H1 (cell line): Measurements from ENCODE around the gene LOXHD1. TPM values are rescaled to one million over a fixed set of nuclear protein-coding genes. Genes with fewer than 3 reads are reported as not detected.

Source experiments
- CTCF ChIA-PET: fragments of 300-600 bp; sonication (Branson Sonifier 250); formaldehyde crosslinking; loops from one replicate; lab custom pipeline; 2021; ENCODE audit not compliant: partially characterized antibody; lab: Charles Lee
- POLR2A ChIA-PET: fragments of 300-600 bp; sonication (Branson Sonifier 250); formaldehyde crosslinking; loops from one replicate; lab custom pipeline; 2021; ENCODE audit warnings: inconsistent platforms; ENCODE audit not compliant: partially characterized antibody; lab: Charles Lee
- DNase-seq, 2 experiments: peaks; one replicate each; pipeline versions ENCODE4 v3.0.0 to v3.0.0-alpha.2; 2010 to 2022; ENCODE audit warnings: low spot score in 2 of 2, low read depth in 1 of 2, mixed read lengths in 1 of 2
- FAIRE-seq: peaks from 2 replicates; lab custom pipeline; 2011; peaks lifted over from hg19 to GRCh38; lab: Jason Lieb, UNC
- H2AFZ ChIP-seq: 2 replicates; pipeline ENCODE4 v1.8.1; 2012; ENCODE audit warnings: low read length, inconsistent platforms
- H2AK5ac ChIP-seq: 2 replicates; pipeline ENCODE4 v1.6.1; 2013; ENCODE audit warnings: low read depth, low read length
- H2BK120ac ChIP-seq: replicated peaks from 2 replicates; pipeline ENCODE3; 2013; ENCODE audit warnings: low read depth, low read length, inconsistent platforms
- H2BK12ac ChIP-seq: 2 replicates; pipeline ENCODE4 v1.6.1; 2013; ENCODE audit warnings: low read depth, low read length
- H2BK15ac ChIP-seq: 2 replicates; pipeline ENCODE4 v1.6.1; 2013; ENCODE audit warnings: low read length
- H2BK20ac ChIP-seq: 2 replicates; pipeline ENCODE4 v1.6.1; 2013; ENCODE audit warnings: low read length
- H2BK5ac ChIP-seq: 2 replicates; pipeline ENCODE4 v1.6.1; 2013; ENCODE audit warnings: low read depth, low read length
- H3K14ac ChIP-seq: 2 replicates; pipeline ENCODE4 v1.6.1; 2013; ENCODE audit warnings: inconsistent platforms; ENCODE audit not compliant: insufficient read length
- H3K18ac ChIP-seq: 2 replicates; pipeline ENCODE4 v1.6.1; 2013; ENCODE audit warnings: low read length; ENCODE audit errors: extremely low read depth
- H3K23ac ChIP-seq: 2 replicates; pipeline ENCODE4 v1.6.1; 2013; ENCODE audit warnings: inconsistent platforms; ENCODE audit not compliant: insufficient read length
- H3K23me2 ChIP-seq: 2 replicates; pipeline ENCODE4 v1.6.1; 2013; ENCODE audit warnings: low read depth, low read length
- H3K27ac ChIP-seq: 2 replicates; pipeline ENCODE4 v1.6.1; 2011; ENCODE audit warnings: low read depth, low read length, inconsistent platforms
- H3K27me3 ChIP-seq, 4 experiments: replicated peaks in 1 of 4; 1 replicate in 1 of 4; 2 replicates in 3 of 4; pipeline versions ENCODE4 v1.6.1 to v1.8.1; 2011 to 2013; ENCODE audit warnings: low read length in 3 of 4, mild to moderate bottlenecking in 3 of 4, inconsistent platforms in 2 of 4, mixed read lengths in 2 of 4, moderate library complexity in 1 of 4; ENCODE audit not compliant: control insufficient read depth in 3 of 4, insufficient read depth in 3 of 4; ENCODE audit errors: extremely low read depth in 1 of 4
- H3K36me3 ChIP-seq, 4 experiments: 2 replicates each; pipeline versions ENCODE4 v1.6.1 to v1.8.1; 2011 to 2013; ENCODE audit warnings: mild to moderate bottlenecking in 4 of 4, low read length in 3 of 4, moderate library complexity in 2 of 4, control low read depth in 1 of 4, inconsistent platforms in 1 of 4; ENCODE audit not compliant: insufficient read depth in 4 of 4, control insufficient read depth in 2 of 4
- H3K4ac ChIP-seq: replicated peaks from 2 replicates; pipeline ENCODE3; 2013; ENCODE audit warnings: low read length, low read depth, mixed read lengths, inconsistent platforms; ENCODE audit not compliant: insufficient read length
- H3K4me1 ChIP-seq, 4 experiments: replicated peaks in 1 of 4; 1 replicate in 1 of 4; 2 replicates in 3 of 4; pipeline versions ENCODE4 v1.6.1 to v1.8.1; 2011 to 2013; ENCODE audit warnings: low read length in 3 of 4, inconsistent platforms in 2 of 4, mixed read lengths in 1 of 4; ENCODE audit not compliant: insufficient read depth in 4 of 4, control insufficient read depth in 3 of 4
- H3K4me2 ChIP-seq, 2 experiments: 2 replicates each; pipeline versions ENCODE4 v1.6.1 to v1.8.1; 2011 to 2013; ENCODE audit warnings: low read depth in 2 of 2, low read length in 2 of 2, control low read depth in 1 of 2, inconsistent platforms in 1 of 2, mild to moderate bottlenecking in 1 of 2; ENCODE audit not compliant: insufficient read depth in 1 of 2
- H3K4me3 ChIP-seq, 4 experiments: fragments of 200-600, 300-600 bp in 1 of 4; sonication (generic), shearing (Covaris generic), sonication (Bioruptor Twin) in 1 of 4; 2 replicates each; pipeline versions ENCODE4 v1.5.1 to v1.8.1; 2011 to 2016; ENCODE audit warnings: low read length in 4 of 4, low read depth in 3 of 4, control low read depth in 2 of 4, inconsistent platforms in 2 of 4, mild to moderate bottlenecking in 2 of 4, mixed read lengths in 1 of 4, moderate library complexity in 1 of 4; ENCODE audit not compliant: insufficient read depth in 2 of 4; ENCODE audit errors: extremely low read depth in 1 of 4
- H3K56ac ChIP-seq: replicated peaks from 2 replicates; pipeline ENCODE3; 2013; ENCODE audit warnings: low read depth, mild to moderate bottlenecking, mixed read lengths, low read length, inconsistent platforms; ENCODE audit not compliant: insufficient read length
- H3K79me1 ChIP-seq: 2 replicates; pipeline ENCODE4 v1.6.1; 2013; ENCODE audit warnings: low read depth, low read length, control low read depth
- H3K79me2 ChIP-seq, 2 experiments: 2 replicates each; pipeline versions ENCODE4 v1.6.1 to v1.8.1; 2012 to 2013; ENCODE audit warnings: low read length in 2 of 2, mild to moderate bottlenecking in 2 of 2, inconsistent platforms in 1 of 2; ENCODE audit not compliant: insufficient read depth in 2 of 2, control insufficient read depth in 1 of 2
- H3K9ac ChIP-seq, 4 experiments: replicated peaks in 1 of 4; 1 replicate in 1 of 4; 2 replicates in 3 of 4; pipeline versions ENCODE4 v1.6.1 to v1.8.1; 2011 to 2013; ENCODE audit warnings: low read depth in 3 of 4, low read length in 3 of 4, control low read depth in 2 of 4, mild to moderate bottlenecking in 2 of 4, moderate library complexity in 2 of 4, inconsistent platforms in 1 of 4; ENCODE audit errors: extremely low read depth in 1 of 4
- H3K9me3 ChIP-seq, 2 experiments: 2 replicates each; pipeline versions ENCODE4 v1.6.1 to v1.8.1; 2012 to 2013; ENCODE audit warnings: mild to moderate bottlenecking in 2 of 2, moderate library complexity in 2 of 2, control low read depth in 1 of 2, inconsistent platforms in 1 of 2, low read depth in 1 of 2, low read length in 1 of 2, mixed read lengths in 1 of 2; ENCODE audit not compliant: insufficient read depth in 2 of 2
- H4K20me1 ChIP-seq, 2 experiments: replicated peaks in 1 of 2; 2 replicates each; pipeline versions ENCODE3 to v1.8.1; 2011 to 2013; ENCODE audit warnings: inconsistent platforms in 2 of 2, low read length in 2 of 2, mild to moderate bottlenecking in 1 of 2; ENCODE audit not compliant: insufficient read depth in 2 of 2, control insufficient read depth in 1 of 2
- H4K5ac ChIP-seq: 2 replicates; pipeline ENCODE4 v1.6.1; 2013; ENCODE audit warnings: low read length, low read depth, mixed read lengths, inconsistent platforms; ENCODE audit not compliant: insufficient read length
- H4K8ac ChIP-seq: 2 replicates; pipeline ENCODE4 v1.8.0; 2013; ENCODE audit warnings: mild to moderate bottlenecking, moderate library complexity, low read length, inconsistent platforms; ENCODE audit not compliant: insufficient read depth; ENCODE audit errors: extremely low read depth
- H4K91ac ChIP-seq: replicated peaks from 2 replicates; pipeline ENCODE3; 2013; ENCODE audit warnings: low read length, mixed read lengths, inconsistent platforms; ENCODE audit not compliant: insufficient read length
- BACH1 ChIP-seq: IDR thresholded peaks from 2 replicates; pipeline ENCODE4 v1.6.1; 2012; ENCODE audit warnings: low read length, improper control_type of control experiment
- BRCA1 ChIP-seq: IDR thresholded peaks from 2 replicates; pipeline ENCODE4 v1.6.1; 2012; ENCODE audit warnings: low read depth, low read length, improper control_type of control experiment
- CHD1 ChIP-seq: IDR thresholded peaks from 2 replicates; pipeline ENCODE4 v1.6.1; 2012; ENCODE audit warnings: low read depth, low read length, improper control_type of control experiment
- GTF2F1 ChIP-seq: IDR thresholded peaks from 2 replicates; pipeline ENCODE4 v1.6.1; 2012; ENCODE audit warnings: low read depth, low read length, improper control_type of control experiment, borderline replicate concordance
- KDM1A ChIP-seq: fragments of 200-600, 300-600 bp; sonication (generic); IDR thresholded peaks from 2 replicates; pipeline ENCODE4 v1.7.1; 2016; ENCODE audit warnings: mild to moderate bottlenecking, low read length, borderline replicate concordance
- MAFK ChIP-seq: IDR thresholded peaks from 2 replicates; pipeline ENCODE4 v1.6.1; 2012; ENCODE audit warnings: low read depth, mild to moderate bottlenecking, improper control_type of control experiment, low read length
- MAX ChIP-seq: IDR thresholded peaks from 2 replicates; pipeline ENCODE4 v1.6.1; 2012; ENCODE audit warnings: inconsistent platforms
- POLR2AphosphoS5 ChIP-seq: IDR thresholded peaks from 2 replicates; pipeline ENCODE4 v1.6.1; 2011; ENCODE audit warnings: low read depth, low read length
- SP2 ChIP-seq: IDR thresholded peaks from 2 replicates; pipeline ENCODE4 v1.6.1; 2012; ENCODE audit warnings: mild to moderate bottlenecking, low read length, inconsistent platforms
- SUZ12 ChIP-seq: fragments of 200-600 bp; sonication (generic); IDR thresholded peaks from 2 replicates; pipeline ENCODE4 v1.6.1; 2012; ENCODE audit warnings: mild to moderate bottlenecking, inconsistent platforms, low read length, moderate library complexity, mixed read lengths
- TAF1 ChIP-seq: IDR thresholded peaks from 2 replicates; pipeline ENCODE4 v1.6.1; 2011; ENCODE audit warnings: mild to moderate bottlenecking, low read depth, low read length
- USF2 ChIP-seq: IDR thresholded peaks from 2 replicates; pipeline ENCODE4 v1.6.1; 2011; ENCODE audit warnings: low read length, improper control_type of control experiment
- YY1 ChIP-seq: IDR thresholded peaks from 2 replicates; pipeline ENCODE4 v1.6.1; 2011; ENCODE audit warnings: low read depth, mild to moderate bottlenecking, low read length
- WGBS, 2 experiments: shearing (Covaris generic) in 1 of 2; methylation state at CpG; one replicate each; pipeline versions ENCODE4 v1.1.6 to v1.1.7; 2013 to 2015; ENCODE audit warnings: low lambda C conversion rate in 2 of 2, mixed read lengths in 2 of 2, inconsistent platforms in 1 of 2, low coverage in 1 of 2, missing lambda C conversion rate in 1 of 2; ENCODE audit not compliant: insufficient replicate concordance in 2 of 2, insufficient coverage in 1 of 2, insufficient read length in 1 of 2; ENCODE audit errors: extremely low coverage in 1 of 2, missing lambda C conversion rate in 1 of 2; 5-methylcytosine and 5-hydroxymethylcytosine counted together
- polyA plus RNA-seq, 7 experiments: library from polyadenylated mRNA; depleted of rRNA in 3 of 7; stranded (reverse) in 5 of 7; unstranded in 2 of 7; fragments of >200 nt in 5 of 7; fragments of 200-250 nt in 2 of 7; gene quantifications; 1 replicate in 5 of 7; 2 replicates in 1 of 7; 4 replicates in 1 of 7; pipeline versions ENCODE4 v1.2.1 to v1.2.3, GENCODE V29; 2011 to 2013; ENCODE audit warnings: missing spikeins in 2 of 7, mixed read lengths in 2 of 7
- total RNA-seq: library from RNA; stranded (reverse); fragmentation: NEBNext Ultra II Directional; extraction: Animal tissue kit (Norgen Biotek cat#: 25700); gene quantifications from 2 replicates; pipeline ENCODE4 v1.2.1, GENCODE V29; 2021

LOXHD1 gene
- total and polyA plus RNA-seq, 2 of the 8 experiments (the other 6 are each of a cell fraction or from before 2014, with no cell fraction given): 0.02 TPM; not detected in 1

GRCh38 chr18:46462523-46462922 is 194.5 kb downstream of the LOXHD1 start:
- H3K4ac ChIP-seq: no peak overlapping the region
- H3K79me1 ChIP-seq: no peaks in the 10 kb centered on the region
- H3K23me2 ChIP-seq: no peaks in the 10 kb centered on the region
- H2BK120ac ChIP-seq: no peak overlapping the region
- no peaks in the 10 kb centered on the region for H3K36me3 ChIP-seq
- no peaks in the 10 kb centered on the region for H3K27me3 ChIP-seq
- 81% methylated on average over 7 of the region's 7 CpGs; no CpG with 5 or more reads in 1 of the 2 experiments for WGBS, 2 experiments
- H3K4me2 ChIP-seq: no peak overlapping the region
- no peak overlapping the region for H2BK20ac ChIP-seq
- no peak overlapping the region for H2AK5ac ChIP-seq
- H3K14ac ChIP-seq: no peak overlapping the region
- H3K4me1 ChIP-seq: peaks cover 10 to 25% (median 17%) of the 10 kb centered on the region in 4 experiments
- no peak overlapping the region for H4K5ac ChIP-seq
- ChIA-PET POLR2A (interaction anchor here (1.2 kb wide), 1 partner anchor 21 kb away, joined by 3 read pairs; no protein-coding TSS in a partner anchor), CTCF (interaction anchor here (0.9 to 11.8 kb wide), 12 partner anchors 9 to 195 kb away, joined by 3 to 136 read pairs (median 4); no protein-coding TSS in a partner anchor)
- no peaks in the 10 kb centered on the region for H3K79me2 ChIP-seq
- no peaks in the 10 kb centered on the region for H4K20me1 ChIP-seq
- H2AFZ ChIP-seq: no peak overlapping the region
- no peak overlapping the region for H3K56ac ChIP-seq
- no peak overlapping the region for H3K18ac ChIP-seq
- H2BK15ac ChIP-seq: 0 out of 2 replicates have a peak overlapping the region, but pooled peaks have one; percentile 97
- no peak overlapping the region for H3K23ac ChIP-seq
- H3K27ac ChIP-seq: no peak overlapping the region
- no peak overlapping the region for H2BK12ac ChIP-seq
- DNase-seq (no peak), FAIRE-seq (no peak)
- no peak overlapping the region for H3K4me3 ChIP-seq
- H2BK5ac ChIP-seq: no peak overlapping the region
- no peak overlapping the region for H4K91ac ChIP-seq
- H3K9me3 ChIP-seq: no peaks in the 10 kb centered on the region
- no peak overlapping the region for H3K9ac ChIP-seq
- no peak overlapping the region; the same call in 1 of the 2 replicates for H4K8ac ChIP-seq
- TF ChIP-seq CHD1 (no peak), KDM1A (no peak), SP2 (no peak), USF2 (no peak), SUZ12 (no peak), MAFK (no peak), BRCA1 (no peak), YY1 (no peak), GTF2F1 (no peak), POLR2AphosphoS5 (no peak), BACH1 (no peak), TAF1 (no peak), MAX (no peak)
